ENCODE measurements around the gene GRID1.

Gene GRID1

DNA sequence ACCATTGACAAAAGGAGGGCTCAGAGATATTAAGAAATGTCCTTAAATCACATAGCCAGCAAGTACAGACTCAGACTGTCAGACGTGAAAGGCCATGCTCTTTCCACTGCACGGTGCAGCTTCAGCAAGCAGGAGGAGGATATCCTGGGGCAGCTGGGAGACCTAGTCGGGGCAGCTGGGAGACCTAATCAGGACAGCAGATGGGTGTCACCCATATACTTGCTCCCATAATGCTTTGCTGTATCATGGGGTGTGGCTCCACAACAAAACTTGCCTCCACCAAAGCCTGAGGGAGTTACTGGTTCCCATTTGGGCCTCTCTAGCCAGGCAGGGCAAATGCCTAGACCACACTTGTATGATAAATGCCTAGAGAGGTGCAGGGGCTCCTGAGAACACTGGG lies 55.4 kb downstream of the GRID1 start:
- DNase-seq, result no peak

DNA sequence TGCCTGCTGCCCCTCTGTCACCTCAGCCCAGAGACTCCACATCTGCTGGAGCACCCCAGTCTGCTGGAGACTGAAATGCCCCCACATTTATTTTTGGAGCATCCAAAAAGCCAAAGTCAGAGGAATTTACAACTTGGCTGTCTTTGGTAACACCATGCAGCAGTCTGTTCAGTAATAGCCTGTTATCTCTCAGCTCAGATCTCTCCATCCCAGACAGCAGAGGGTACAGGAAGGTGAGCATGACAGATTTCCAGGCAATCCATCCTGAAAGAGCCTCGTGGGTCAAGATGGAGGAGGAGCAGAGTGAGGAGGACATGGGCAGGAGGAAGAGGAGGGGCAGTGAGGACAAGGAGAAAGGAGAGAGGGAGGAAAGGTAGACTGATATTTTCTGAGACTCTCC lies 55.9 kb downstream of the GRID1 start:
- no peak for DNase-seq

DNA sequence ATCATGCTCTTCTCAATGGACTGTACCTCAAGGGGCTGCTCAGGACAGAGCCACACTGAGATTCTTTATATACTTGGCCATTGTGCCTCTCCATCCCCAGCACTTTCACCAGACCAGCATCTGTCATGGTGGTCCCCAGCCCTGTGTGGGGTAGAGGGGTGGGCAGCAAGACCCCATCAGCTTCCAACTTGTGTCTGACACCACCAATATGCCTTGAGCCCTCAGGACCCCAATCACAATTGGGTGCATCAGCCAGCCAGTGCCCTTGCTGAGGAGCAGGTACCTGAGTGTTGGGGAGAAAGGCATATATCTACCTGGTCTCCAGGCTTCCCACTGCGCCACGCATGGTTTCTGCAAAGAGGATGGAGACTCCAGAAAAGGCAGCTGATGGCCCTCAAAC lies 56.3 kb downstream of the GRID1 start:
- DNase-seq, result no peak

DNA sequence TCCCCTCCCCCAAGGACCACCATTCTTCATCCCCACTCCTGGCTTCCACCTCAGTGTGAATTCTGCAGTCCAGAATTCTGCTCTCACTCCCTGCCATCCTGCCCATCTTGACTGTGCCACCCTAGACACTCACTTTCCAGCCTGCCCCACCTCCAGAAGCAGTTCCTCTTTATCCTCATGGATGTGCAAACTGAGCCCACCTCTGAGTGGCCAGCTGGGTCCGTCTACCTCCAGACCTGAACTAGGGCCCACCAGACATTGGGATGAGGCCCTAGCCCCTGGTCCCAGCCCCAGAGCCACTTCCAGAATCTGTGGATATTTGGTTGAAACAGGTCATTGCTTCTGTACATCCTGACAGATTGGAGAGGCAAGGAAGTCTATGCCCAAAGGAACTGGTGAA lies 58.5 kb downstream of the GRID1 start:
- DNase-seq, result no peak

DNA sequence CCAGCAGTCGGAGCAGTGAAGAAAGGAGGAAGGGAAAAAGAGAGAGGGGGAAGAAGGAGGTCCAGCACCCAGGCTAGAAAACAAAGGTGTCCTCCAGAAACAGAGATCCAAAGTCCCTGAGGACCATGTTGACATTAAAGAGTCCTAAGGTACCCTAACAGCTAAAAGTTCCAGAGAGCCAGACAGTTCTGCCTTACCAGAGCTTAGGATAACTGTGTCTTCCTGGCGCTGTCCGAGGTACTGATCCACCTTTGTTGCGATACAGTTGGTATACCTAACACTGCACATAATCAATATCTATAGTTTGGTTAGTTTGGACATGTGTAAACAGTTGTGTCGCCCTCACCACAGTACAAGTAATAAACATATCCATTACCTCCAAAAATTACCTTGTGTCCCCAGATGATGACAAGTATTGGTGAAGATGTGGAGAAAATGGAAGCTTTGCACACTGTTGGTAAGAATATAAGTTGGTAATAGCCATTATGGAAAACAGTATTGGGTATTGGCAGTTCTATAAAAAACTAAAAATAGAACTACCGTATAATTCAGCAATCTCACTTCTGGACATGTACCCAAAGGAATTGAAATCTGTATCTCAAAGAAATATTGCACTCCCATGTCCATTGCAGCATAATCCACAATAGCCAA lies 59.8 kb downstream of the GRID1 start:
- no peak for DNase-seq

DNA sequence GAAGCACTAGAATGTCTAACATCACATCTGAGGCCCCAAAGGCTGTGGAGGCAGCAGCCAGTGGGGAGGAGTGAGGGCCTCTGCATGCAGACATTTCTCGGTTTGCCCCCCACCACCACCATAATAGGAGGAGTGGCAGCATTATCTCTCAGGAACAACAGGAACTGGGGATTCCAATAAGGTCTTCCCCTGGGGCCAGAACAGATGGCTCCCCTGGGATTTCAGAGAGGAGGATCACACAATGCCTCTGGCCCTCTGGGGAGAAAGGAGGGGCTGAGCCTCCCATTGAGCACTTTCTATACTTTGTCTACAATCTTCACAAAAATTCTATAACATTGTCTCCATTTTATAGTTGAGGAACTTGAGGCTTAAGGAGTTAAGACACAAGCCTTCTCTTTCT lies 61.1 kb downstream of the GRID1 start:
- no peak for DNase-seq

DNA sequence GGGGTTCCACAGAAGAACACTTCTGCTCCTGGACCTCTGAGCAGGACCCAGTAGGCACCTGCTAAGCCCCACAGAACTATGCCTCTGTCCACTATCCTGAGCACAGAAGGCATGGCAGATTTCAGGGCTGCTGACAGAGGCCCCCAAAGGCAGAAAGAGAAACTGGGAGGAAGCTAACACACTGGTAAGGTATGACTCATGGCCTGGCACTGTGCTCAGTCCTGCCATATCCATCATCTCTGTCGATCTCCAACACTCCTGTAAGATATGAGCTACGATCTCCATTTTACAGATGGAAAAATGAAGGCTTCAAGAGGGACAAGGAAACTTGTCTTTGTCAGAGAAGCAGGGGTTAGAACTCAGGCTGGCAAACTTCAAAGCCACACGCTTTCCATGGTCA lies 62.2 kb downstream of the GRID1 start:
- no peak for DNase-seq

DNA sequence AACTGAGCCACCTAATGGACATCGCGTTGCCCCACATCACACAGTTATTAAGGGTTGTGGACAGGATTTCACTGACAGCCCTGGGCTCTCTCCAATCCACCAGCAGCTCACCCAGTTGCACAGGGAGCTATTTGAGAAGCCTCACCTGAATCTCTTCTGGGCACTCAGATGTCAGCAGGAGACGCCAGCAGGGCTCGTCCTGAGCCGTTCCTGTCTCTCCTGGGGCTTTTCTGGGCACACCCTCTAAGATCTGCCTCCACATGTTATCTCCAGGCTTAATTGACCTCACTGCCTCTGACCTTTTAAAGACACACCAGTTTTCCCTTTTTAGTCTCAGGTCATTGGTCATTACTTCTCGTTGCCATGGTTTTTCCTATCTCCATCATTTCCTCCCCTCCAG lies 63.0 kb downstream of the GRID1 start:
- no peak for DNase-seq

DNA sequence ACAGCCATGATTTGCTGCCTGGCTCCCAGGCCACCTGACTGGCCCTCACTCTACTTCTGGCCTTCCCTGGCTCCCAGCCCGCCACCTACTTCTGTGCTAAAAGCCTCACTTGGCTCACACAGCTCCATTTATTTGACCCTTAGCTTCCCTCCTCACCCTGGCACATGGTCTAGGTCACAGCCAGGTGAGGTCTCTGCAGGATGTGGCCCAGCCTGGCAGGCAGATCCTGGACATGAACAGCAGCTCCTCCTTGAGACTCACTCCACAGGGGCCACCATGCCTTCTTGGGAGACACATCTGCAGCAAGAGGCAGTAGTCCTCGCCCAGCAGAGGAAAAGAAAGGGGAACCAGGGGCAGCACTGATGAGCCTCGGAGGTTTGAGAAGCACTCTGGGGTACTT lies 64.6 kb downstream of the GRID1 start:
- no peak for DNase-seq

DNA sequence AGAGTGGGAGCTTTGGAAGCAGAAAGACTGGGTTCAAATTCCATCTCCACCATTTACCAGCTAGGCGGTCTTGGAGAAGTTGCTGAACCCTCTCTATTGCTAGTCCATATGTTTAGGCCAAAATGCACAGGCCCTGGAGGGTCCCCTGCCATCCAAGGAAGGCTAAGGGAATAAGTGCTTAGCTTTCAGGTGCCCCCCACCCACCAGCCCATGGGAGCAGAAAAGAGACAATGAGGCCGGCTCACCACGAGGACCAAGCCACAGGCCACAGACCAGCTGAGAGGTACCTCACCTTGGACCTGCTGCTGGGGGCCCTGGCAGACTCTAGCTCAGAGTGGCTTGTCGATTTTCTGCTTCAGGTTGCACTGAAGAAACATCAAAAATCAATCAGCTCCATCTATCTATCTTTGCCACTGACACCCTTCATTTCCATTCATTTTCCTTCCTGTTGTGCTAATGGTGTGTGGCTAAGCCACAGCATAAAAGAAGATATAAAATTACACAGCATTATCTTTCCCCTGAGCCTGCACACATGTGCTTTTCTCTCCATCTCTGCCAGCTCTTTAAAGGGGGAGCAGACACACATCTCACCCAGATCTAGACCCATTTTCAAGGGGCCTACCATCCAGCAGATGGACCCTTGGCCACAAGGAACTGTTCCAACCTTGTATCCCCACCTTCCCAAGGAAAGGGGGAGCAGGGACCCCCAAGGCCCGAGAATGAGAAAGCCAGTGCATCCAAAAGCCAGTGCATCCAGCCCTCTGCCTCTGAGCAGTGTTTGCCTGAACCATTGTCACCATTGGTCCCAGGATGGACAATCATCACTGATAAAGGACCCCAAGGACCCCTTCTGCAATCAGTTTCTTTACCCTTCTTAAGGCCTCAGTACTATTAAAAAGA lies 65.4 kb downstream of the GRID1 start:
- no peak for DNase-seq

DNA sequence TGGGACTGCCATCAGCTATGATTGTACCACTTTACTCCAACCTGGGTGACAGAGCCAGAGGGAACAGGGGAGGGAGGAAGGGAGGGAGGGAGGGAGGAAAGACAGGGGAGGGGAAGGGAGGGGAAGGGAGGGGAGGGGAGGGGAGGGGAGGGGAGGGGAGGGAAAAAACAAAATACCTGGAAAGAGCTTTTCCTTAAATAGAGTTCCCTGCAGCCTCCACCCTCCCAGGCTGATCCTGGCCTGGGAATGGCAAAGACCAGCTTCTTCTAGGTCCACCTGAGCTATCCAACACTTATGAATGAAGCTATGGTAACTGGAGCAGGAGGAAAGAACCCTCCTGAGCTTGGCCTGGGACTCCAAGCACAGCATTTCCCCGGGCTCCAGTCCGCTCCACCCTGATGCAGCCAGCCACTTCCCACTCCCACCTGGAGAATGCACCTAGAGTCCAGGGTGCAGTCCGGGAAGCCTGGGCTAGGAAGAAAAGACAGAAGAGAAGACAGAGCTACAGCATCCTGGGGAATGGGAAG lies 66.1 kb downstream of the GRID1 start:
- no peak for DNase-seq

DNA sequence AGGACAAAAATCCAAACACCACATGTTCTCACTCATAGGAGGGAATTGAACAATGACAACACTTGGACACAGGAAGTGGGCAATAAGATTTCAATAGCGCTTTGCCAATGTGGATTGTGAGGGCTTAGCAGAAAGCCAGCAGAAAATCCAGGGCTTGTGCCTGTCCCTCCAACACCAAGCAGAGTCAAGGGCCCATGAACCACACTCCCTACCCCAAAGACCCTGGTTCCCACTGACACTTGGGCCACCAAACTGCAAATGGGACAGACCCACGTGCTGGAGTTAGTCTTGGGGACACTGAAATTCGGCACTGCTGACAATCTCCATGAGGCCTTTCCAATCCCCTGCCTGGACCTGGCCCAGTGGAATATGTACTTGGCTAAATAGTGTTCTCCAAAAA lies 67.0 kb downstream of the GRID1 start:
- DNase-seq, result no peak

DNA sequence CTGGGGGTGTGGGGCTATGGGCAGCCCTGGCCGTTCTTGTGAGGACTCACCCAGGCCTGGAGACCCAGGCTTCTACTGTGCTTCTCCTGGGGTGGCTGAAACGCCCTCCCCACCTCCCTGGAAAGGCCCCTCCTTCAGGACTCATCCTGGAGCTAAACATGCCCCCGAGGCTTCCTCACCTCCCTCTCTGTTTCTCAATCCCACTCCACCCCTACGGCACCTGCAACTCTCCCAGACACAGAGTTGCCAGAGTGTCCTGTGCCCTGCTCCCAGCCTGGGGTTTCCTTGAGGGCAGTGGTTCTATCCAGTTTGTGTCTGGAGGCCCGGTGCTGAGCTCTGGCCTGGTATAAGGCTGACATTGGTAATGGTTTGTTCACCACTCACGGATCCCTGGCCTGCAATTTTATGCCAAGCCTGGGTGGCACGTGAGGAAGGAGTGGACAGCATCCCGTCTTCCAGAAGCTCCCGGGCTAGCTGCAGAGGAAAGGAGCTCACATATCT lies 68.0 kb downstream of the GRID1 start:
- no peak for DNase-seq

DNA sequence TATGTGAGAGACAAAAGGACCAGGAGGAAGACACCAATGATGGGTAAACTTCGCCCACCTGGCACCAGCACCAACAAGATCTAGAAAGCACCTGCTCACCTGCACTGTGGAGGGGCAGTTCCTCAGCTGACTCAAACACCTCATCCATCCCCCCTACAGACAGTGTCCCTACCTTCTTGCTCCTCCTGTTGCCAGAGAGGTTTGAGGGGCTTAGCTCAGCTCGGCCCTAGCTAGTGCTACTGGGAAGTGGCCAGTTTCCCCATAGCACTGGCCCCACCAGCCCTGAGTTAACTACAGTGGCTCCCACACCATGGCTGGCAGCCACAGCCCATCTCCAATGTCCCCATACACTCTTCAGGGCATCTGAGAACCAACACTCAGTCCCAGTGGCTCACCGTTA lies 70.8 kb downstream of the GRID1 start:
- no peak for DNase-seq

DNA sequence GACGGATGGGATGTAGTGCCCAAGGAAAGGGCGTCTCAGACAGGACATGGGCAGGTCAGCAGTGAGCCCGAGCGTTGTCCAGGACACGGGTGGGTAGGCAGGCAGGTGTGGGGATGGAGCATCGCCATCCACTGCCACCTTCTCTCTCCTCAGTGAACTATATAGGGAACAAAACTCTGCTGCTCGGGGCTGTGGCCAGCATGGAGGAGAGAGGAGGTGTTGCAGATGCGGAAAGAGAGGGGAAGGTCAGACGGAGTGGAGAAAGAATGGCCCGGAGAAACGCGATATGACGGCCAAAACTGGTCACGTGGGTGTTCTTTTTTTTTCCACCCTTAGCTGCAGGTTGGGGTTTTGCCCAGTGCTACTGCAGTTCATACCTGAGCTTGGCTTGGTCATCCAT lies 71.2 kb downstream of the GRID1 start:
- no peak for DNase-seq

DNA sequence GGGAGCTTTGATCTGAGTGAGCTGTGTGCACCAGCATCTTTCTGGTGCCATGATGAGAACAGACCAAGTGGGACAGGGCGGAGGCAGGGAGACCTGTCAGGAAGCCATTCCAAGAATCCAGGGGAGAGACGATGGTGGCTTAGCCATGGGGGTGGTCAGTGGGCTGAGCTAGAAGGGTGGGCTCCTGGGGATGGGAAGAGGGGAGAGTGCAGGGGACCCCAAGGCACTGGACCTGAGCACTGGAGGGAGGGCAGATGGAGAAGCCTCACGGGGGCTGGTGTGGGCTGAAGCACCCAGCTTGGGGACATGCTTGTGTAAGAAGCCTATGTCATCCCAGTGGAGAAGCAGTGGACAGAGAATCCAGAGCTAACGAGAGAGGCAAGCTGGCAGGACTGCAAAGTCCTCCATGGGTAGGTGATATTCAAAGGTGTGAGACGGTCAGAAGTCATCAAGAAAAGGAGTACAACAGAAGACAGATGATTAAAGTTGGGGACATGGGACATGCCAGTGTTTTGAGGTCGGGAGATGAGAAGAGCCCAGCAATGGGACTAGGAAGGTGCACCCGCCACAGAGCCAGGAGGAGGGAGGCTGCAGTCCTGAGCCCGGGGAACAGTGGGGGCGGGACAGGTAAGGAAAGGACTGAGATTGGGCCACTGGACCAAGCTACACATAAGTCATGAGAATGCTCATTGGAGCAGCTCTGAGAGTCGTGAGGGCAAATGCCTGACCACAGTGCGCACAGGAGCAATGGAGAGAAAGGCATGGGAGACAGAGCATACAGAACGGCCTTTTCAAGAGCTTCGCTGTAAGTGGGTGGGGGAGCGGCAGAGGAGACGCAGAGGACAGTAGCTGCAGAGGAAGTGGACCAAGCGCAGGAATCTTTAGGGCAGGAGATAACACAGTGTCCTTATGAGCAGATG lies 72.0 kb downstream of the GRID1 start:
- no peak for DNase-seq

DNA sequence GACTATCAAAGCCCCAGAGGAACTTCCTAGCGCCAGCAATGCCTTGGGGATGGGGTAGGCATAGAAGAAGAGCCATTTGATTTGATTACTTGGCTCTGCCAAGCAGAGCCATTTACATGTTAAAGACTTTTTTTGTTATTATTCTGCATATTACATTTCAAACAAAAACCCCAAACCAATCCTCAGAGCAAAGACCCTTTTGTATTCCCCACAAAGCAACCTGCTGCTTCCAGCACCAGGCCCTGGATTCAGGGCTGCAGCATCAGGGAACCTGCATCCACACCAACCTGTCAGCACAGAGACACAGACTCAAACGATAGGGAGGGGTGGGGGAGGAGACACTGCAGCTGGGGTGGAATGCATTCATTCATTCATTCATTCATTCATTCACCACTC lies 73.2 kb downstream of the GRID1 start:
- DNase-seq, result no peak

DNA sequence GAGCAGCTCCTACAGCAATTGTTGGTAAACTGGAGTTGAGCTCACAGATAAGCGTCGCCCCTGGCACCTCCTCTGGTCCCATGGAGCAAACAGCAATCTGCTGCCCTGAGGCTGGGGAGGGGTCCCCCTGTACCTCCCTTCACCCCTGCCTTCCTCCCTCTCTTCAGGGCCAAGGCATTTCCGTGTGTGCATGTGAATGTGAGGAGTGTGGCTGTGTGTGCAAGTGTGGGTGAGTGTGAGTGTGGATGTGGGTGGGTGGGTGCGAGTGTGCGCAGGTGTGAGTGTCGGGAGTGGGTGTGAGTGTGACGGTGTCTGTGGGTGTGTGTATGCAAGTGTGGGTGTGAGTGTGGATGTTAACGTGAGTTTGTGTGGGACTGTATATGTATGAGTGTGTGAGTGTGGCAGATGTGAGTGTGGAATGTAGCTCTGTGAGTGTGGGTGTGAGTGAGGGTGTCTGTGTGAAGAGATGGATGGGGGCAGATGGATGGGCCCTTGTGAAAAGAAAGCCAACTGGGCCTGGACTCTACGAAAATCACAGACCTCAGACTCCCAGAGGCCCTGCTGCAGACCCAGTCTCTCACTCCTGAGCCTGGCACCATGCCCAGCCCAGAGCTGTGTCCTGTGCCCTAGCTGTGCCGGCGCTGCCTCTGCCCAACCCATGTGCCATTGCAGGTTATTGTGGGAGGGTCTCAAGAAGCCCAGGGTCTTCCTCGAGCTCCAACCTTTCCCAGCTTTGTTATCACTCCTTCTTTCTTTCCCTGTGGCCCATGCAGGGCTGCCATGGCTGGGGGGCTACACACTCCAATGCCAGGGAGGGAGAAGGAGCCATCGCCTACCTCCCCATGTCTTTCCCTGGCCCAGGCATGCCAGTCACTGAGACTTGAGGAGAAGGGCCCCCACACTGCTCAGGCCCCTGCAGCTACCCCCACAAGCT lies 73.9 kb downstream of the GRID1 start:
- no peak for DNase-seq

DNA sequence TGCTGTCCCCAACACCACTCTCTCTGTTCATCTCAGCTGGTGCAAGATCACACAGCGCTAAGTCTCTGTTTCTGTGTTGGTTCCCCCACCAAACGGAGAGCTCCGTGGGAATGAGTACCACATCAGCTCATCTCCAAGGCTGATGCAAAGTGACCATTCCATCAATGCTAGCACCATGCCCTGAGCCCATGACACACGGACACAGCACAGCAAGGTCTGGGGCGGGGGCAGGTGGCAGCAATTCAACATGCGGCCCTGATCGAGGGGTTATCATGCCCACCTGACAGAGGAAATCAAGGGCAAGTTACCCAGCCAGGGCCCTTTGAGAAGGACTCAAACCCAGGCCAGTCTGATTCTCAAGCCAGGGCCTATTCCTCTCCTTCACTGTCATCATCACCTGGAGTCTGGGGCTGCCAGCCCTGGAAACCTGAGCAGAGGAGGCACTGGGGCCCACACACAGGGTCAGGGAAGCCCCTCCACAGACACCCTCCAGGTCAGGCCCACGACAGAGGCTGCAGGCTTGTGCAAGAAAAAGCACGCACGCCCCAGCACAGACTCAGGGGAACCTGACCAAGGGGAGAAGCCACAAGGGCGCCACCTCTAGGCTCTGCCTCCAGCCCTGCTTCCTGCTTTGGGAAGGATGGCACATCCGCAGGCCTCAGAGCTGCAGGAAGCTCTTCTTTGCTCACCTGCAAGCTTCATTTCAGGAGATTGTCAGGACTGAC lies 74.8 kb downstream of the GRID1 start:
- DNase-seq, result no peak

DNA sequence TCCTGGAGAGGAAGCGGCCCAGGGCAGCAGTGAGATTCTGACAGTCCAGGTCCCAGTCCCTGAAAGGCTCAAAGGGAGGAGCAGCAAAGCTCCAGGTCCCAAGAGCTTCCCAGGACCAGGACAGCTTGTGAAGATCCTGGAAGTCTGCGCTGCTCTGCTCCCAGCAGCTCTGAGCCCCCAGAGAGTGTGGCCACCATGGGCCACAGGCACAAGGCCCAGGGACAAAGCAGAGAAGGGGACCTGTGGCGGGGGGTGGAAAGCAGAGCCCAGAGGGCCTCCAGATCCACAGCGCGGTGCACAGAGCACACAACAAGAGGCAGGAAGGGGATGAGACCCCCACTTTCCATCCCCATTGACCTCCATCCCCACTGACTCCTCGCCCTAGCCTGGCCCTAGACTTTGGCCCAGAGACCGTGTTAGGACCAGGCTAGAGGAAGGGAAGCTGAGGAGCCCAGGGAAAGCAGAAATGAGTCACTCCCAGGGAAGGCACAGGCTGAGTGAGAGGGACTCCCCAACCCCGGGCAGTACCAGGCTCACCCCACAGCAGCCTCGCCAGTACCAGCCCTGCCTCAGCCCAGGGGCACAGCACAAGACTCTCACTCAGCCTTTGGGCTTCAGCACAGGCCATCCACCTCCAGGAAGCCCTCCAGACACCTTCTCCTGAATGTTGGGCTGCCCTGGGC lies 75.5 kb downstream of the GRID1 start:
- DNase-seq, result no peak

DNA sequence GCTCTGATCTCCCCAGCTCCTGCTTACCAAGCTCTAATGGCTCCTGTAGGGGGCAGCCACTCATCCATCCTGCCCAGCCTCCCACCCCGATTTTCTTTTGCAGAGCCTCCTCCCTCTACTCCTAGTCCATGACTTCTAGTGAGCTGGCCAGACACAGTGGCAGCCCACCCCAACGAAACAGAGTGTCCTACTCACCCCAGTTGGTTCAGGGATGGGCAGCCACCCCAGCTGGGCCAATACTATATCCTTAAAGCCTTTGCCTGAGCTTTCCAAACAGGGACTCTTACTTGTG lies 77.1 kb downstream of the GRID1 start:
- DNase-seq, result no peak

Measured in NCI-H524 treated with DMSO at 0.1 percent for 48 hours (cell line).